GM10847 (cell line): Measurements from ENCODE around the gene MARCHF3.

Experiments used
- POLR2A ChIP-seq: IDR thresholded peaks from 2 replicates; pipeline ENCODE4 v1.6.1; 2011; ENCODE audit not compliant: insufficient read length; ENCODE audit errors: extremely low read depth

MARCHF3 gene

DNA sequence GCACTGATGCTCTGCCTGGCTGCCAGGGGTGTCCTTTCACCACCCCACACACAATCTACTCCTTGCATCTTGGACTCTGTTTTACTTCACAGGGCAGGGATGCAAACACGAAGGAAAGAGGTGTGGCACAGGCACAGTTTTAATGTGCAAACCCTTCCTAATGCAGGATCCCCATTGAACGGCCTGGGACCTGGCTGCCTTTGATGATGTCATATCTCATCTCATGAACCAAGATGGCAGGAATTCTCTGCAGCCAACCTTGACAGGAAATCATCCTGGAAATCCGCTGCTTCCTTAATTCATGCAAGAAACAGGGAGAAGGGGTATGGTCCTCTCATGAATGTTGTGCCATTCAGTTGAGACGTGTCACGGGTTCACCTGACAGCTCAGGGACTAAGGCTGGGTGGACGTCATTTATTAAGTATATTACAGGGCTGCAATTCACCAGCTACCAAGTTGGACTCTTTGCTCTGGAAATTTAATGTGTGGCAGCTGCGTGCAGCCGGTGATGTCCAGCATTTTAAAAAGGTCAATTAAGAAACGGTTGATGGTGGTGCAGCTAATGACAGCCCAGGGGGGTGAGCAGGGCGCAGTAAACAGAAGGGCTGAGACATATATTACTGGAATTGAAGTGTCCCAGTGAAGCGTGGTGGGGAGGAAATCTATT lies 161.9 kb downstream of the MARCHF3 start:
- TF ChIP-seq POLR2A, result no peak

DNA sequence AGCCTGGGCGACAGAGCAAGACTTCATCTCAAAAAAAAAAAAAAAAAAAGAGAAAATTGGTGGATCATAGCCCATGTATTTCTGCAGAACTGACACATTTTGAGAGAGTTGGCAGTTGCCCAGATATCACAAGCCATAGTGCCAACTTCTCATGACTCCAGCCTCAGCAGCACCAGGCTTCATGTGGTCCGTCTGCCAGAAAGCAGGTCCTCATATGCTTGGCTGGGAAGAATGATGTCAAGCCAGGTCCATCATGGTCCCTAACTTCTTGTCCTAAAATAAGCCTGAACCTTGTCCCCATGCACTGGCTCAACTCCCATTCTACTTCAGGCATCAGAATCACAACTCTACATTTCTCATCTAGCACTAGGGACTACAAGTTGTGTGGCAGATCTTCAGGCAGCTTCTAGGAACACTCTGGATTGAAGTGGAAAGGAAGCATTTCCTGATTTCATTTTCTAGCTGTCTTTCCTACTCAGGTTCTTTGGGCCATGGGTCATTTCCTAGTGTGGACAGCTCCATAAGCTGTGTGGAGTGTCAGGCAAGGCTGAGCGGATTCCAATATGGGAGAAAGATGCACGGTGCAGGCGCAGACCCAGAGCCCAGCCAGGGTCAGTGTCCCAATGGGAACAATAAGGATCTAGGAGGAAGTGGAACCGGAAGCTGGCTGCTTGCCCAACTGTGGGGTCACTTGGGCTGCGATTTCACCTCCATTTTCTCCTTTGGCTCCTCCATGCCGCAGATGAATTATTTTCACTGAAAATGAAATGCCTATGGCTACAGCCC lies 163.3 kb downstream of the MARCHF3 start:
- TF ChIP-seq POLR2A, result no peak

DNA sequence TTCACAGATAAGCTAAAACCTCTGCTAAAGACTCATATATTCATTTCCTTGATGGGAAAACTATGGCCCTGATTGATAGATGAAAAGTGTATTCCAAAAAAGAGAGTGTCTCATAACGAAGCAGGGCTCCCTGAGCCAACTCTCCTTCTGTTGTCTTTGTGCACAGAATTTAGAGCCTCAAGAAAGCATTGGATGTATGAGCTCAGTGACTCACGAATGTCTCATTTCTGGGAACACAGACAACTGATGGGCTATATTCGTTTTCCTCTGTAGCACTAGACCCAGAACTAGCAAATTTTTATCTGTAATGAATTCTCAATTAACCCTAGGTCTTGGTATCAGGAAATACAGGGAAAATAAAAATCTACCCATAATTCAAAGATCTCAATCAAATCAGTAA lies 165.1 kb downstream of the MARCHF3 start:
- no peak for TF ChIP-seq POLR2A

DNA sequence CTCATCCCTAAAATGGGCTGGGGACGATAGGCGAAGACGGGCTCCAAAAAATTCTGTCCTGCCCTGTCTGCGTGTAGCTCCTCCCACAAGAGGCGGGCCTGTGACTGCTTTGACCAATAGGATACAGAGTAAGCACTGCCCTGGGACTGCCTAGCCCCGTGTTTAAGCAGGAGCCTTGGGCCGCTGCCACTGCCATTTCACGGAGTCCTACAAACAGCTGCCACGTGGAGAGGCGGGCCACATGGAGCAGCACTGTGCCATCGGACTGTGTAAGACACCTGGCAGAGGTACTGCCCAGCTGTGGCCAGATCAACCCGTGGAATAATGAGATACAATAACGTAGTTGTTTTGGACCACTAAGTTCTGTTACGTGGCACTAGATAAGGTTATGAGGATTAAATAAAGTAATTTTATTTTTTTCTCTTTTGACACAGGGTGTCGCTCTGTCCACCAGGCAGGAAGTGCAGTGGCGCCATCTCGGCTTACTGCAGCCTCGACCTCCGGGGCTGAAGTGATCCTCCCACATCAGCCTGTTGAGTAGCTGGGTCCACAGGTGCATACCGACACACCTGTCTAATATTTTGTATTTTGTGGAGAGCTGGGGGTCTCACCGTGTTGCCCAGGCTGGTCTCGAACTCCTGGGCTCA lies 166.2 kb downstream of the MARCHF3 start:
- no peak for TF ChIP-seq POLR2A

DNA sequence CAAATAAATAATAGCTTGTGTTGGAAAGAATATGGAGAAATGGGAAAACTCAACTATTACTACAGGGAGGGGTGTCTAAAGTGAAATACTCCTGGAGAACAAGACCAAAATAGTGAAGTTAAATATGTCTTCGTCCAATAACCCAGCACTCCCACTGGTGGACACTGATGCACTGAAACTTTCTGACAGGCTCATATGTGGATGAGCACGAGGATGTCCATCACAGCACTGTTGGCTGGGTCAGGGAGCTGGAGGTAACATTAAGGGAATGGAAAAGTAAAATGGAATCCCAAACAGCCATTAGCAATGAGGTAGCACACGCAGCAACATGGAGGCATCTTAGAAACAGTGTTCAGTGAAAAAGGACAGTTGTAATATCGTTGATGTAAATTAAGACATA lies 167.0 kb downstream of the MARCHF3 start:
- no peak for TF ChIP-seq POLR2A

DNA sequence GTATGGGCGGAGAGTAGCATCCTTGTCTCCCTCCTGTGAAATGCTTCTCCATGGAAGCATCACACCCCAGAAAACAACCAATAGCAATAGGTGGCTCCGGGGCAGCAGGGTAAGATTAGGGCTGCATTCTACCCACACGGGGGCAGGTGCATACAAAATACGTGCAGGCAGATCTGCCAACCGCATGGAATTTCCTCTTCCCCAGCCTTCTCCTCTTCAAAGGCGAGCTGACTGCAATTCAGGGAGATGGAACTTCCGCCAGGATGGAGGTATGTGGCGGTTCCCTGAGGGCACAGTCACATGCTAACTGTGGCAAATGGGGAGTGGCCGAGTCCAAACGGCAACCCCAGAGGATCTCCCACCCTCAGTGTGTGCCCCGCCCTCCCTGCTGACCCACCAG lies 171.9 kb downstream of the MARCHF3 start:
- no peak for TF ChIP-seq POLR2A

DNA sequence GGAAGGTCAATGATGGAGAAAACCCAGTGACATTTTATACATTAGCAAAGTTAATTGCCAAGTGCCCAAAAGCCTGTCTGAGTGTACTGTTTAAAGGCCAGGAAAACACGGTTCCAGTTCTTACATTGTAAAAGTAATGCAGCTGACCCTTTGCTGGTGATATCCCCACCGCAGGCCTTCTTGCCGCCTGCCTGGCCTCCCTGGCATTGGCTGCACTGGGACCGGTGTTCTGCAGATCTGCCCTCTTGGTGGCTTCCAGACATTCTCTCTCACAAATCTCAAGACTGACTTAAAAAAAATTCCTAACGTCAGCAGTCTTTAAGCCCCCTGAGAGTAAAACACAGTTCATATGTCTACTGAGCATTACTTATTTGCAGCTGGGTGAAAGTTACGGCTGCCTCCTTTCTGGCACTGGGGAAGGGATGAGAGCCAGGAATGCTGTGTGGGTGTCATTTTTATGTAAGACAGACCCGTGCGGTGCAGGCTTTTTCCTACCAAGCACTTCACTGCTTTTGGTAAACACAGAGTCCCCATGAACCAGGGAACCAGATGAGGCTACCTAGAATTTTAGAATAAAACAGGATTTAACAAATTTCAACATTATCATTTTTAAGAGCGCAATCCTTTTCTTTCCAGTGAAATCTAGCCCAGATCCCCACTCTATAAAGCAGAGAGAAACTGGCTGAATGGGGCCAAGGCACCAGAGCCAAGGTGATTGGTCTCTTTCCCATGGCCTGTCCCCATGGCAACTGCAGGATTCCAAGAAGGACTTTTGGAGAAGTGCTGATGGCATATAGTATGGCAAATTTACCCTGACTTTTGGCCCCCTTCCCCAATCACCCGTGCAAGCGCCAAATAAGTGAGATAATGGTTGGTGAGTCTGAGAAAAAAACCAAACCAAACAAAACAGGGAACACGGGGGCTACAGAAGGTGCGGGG lies 172.6 kb downstream of the MARCHF3 start:
- no peak for TF ChIP-seq POLR2A

DNA sequence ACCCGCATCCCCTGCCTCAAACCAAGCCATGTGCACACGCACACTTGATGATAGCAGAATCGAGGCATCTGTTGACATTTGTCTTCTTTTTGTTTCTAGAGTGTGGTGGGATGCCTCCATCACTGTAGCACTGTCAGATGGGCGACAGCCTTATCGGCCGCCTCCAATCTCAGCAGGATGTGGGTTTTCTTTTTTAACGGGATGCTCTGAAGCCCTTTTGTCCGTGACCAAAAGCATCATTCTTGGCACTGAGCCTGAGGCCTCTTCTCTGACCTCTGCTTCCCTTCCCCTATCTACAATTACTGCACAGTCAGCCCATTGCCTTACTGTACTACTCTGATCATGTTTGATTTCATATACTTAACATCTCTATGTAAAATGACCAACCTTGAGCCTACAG lies 175.1 kb downstream of the MARCHF3 start:
- no peak for TF ChIP-seq POLR2A

DNA sequence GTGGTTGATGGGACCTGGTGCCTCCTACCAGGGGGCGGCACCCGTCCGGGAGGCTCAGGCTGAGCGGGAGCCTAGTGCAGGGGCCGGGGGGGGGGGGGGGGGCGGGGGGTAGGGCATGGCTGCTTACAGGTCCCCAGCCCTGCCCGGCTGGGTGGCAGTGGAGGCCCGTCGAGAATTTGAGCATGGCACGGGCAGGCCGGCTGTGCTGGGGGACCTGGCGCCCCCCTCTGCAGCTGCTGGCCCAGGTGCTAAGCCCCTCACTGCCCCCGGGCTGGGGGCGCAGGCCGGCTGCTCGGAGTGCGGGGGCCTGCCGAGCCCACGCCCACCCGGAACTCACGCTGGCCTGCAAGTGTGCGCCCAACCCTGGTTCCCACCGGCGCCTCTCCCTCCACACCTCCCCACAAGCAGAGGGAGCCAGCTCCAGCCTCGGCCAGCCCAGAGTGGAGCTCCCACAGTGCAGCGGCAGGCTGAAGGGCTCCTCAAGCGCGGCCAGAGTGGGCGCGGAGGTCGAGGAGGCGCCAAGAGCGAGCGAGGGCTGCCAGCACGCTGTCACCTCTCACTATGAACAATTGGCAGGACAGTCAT lies 175.7 kb downstream of the MARCHF3 start:
- no peak for TF ChIP-seq POLR2A

DNA sequence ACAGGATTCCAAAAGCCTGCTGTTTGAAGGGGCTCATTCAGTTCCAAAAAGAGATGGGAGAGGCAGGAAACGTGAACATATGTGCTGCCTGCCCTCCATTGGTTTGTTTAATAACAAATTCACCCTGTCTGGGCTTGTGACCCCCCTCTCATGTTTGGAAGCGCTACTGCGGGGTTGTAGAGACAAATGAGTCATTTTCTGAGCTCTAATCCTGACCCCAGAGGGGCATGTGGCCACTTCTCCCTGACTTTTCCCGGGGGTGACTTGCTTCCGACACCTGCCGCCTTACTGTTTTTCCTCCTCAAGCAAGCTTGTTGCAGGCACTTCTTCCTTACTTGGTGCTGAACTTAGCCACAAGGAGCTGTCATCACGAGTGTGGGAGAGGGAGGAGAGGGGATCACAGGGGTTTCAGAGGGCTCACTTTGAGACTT lies 177.5 kb downstream of the MARCHF3 start:
- no peak for TF ChIP-seq POLR2A

DNA sequence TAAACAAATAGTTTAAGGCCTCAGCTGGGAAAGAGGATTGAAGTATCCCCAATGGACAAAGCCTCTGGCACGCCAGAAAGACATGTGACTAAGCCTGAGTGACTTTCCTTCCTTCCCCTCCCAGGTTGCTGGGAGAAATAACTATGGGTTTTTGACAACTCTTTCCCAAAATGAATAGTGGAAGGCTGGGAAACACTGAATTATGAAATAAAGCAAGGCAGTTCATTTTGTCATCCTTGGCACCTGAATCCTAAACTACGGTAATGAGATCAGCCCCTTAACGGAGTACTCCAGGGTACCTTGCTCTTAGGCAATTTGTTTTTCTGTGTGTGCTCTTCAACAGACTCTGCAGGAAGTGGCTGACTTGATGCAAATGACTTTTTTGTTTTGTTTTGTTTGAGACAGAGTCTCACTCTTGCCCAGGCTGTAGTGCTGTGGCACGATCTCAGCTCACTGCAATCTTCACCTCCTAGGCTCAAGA lies 178.2 kb downstream of the MARCHF3 start:
- no peak for TF ChIP-seq POLR2A

DNA sequence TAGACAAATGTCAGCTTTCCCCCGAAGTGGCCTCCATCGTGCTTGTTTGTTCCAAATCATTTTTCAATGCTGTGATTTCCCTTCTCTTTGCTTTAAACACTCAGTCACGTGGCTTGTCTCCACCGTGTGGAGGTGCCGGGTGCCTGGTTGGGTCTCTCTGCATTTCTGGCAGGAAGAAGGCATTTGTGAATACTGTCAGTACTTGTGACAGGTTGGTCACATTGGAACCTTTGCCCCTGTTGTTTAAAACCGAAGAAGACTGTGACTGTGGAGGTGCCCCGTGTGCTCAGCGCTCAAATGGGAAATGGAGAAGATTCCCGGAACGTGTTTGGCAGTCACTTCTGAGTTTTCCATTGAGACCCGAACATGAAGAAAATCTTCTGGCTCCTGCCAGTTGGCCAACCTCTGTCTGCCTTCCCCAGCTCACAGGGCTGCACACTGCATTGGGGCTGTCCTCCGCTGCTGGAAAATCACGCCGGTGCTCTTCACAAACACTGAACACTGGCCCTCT lies 178.8 kb downstream of the MARCHF3 start:
- TF ChIP-seq POLR2A, result no peak

DNA sequence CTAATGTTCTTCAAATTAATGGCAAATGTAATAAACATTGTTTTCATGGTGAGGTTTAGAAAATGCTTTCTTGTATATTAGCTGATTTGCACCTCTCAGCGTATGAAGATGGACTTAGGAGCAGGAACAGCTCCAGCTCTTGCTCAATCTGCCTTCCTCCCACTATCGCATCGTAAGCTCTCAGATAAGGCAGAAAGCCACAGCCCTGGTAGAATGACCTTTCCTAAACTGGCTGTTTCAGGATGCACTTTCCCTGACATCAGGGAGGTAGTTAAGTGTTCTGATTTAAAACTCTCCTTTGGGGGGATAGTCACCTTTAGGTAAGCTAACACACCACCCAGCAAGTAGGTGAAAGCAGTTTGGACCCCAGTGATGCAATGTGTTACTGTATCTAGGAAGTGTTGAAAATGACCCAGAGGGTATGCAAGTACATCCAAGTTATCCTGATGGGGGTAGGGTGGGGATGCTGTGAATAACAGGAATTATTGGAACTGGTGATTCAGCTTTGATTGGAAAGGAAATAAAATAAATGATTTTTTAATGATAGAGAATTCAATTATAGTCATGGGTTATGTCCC lies 181.2 kb downstream of the MARCHF3 start:
- no peak for TF ChIP-seq POLR2A

DNA sequence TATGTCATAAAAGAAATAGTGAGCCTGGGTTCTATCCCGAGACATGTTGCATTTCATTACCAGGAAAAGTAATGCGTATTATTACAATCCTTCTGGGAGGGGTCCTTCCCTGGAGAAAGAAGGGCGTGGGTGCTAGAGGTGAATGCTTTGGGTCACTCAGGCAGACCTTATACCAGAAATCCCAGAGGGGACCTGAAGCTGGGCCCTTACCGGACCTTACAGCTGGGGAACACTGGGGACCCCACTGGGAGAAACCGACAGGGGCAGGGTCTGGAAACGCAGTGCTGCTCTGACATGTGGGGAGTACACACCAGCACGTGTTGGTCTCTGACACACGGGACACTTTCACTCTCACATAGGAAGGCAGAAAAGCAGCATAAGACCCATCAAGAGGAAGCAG lies 182.1 kb downstream of the MARCHF3 start:
- no peak for TF ChIP-seq POLR2A

DNA sequence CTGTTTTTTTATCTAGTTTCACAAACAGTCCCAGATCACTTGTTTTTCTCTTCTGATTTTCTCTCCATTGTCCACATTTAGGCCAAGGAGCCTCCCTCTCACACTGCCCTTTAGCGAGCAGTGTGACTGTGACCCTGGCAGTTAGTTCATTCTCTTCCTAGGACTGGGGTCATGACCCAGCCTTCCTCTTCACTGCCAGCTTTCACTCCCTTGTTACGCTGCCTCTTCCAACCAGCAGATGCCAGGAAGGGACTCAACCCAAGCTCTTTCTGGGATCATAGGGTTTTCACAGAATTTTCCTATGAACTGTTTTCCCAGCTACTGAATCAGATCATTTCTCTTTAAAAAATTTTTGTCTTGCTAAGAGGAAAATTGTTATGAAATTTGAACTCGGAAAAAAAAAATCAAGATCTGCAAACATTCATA lies 182.5 kb downstream of the MARCHF3 start:
- TF ChIP-seq POLR2A, result no peak

DNA sequence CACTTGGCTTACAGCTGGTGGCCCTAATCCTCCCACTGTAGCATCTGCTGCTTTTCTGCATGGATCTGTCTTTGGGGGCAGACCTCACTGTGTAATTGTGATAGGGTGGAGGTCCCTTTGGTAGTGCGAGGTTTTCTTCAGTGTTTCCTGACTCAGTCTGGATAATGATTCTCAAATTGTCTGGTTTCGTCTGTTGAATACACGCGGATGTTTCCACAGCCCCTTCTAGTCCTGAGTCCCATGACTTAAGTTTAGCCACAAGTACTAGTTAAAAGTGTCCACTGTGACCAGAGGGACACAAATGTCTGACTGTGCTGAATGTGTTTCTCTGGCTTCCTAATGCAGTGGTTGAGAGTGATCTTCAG lies 182.9 kb downstream of the MARCHF3 start:
- TF ChIP-seq POLR2A, result no peak
